GM12801 (cell line): Measurements from ENCODE around the gene BICC1.

Experiments used
- TF ChIP-seq, protein P1 (sequence below): IDR thresholded peaks from one replicate; pipeline ENCODE4 v1.5.1; 2011; ENCODE audit warnings: control low read depth; ENCODE audit not compliant: insufficient read length; ENCODE audit errors: extremely low read depth

BICC1 gene

DNA sequence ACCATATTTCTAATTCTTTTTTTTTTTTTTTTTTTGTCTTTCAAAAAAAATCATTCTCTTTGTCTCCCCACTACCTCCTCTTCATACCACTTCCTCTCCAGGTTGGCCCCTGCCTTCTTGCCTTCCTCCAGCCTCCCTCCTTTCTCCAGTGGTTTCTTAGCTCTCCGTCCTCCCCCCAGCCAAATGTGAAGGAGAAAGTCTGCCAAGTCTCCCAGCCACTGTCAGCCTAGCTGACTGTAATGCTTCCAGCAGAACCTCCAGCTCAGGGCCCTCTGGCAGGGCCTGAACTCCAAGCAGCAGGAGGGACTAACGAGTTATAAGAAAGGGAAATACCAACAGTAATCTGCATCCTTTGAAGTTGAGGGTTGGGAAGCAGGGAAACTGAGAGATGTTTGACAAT lies 35.5 kb upstream of the BICC1 start:
- TF ChIP-seq, protein P1, sequence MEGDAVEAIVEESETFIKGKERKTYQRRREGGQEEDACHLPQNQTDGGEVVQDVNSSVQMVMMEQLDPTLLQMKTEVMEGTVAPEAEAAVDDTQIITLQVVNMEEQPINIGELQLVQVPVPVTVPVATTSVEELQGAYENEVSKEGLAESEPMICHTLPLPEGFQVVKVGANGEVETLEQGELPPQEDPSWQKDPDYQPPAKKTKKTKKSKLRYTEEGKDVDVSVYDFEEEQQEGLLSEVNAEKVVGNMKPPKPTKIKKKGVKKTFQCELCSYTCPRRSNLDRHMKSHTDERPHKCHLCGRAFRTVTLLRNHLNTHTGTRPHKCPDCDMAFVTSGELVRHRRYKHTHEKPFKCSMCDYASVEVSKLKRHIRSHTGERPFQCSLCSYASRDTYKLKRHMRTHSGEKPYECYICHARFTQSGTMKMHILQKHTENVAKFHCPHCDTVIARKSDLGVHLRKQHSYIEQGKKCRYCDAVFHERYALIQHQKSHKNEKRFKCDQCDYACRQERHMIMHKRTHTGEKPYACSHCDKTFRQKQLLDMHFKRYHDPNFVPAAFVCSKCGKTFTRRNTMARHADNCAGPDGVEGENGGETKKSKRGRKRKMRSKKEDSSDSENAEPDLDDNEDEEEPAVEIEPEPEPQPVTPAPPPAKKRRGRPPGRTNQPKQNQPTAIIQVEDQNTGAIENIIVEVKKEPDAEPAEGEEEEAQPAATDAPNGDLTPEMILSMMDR, result no peak

DNA sequence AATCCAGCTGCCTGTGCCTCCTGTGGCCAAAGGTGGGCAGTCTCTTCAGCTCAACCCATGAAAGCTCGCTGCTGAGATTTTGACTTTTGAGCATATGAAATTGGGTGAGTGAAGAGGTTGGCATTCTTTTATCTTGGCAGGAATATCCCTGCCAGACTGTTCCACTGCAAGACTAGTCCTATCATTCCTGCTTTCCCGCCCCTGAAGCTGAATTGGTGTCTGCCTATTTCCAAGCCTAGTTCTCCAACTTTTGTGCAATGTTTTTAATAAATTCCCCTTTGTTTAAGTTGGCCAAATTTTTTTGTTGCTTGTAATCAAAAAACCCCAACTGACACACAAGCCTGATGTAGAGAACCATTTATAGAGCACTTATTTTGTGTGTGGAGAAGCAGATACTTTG lies 34.8 kb upstream of the BICC1 start:
- TF ChIP-seq, protein P1, result no peak

- TF ChIP-seq, protein P1, result no peak
Observed at GRCh38 chr10:58479045-58479444, 33.6 kb upstream of the BICC1 start.

DNA sequence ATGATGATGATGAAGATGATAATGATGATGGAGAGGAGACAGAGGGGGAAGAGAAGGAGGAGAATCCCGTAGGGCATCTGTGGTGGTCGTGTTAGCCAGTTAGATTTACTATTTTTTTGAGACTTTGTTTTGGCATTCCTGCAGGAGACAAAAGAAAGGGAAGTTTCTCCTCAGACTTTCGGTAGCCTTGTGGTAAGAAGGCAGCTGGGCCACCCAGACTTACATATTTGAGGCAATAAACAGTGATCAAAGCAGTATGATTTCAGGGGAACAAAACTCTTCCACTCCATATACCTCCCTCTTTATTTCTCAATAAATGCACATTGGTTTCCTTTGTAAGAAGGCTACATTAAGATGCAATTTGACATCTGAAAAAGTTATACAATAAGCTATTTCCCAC lies 32.4 kb upstream of the BICC1 start:
- TF ChIP-seq, protein P1, result no peak

DNA sequence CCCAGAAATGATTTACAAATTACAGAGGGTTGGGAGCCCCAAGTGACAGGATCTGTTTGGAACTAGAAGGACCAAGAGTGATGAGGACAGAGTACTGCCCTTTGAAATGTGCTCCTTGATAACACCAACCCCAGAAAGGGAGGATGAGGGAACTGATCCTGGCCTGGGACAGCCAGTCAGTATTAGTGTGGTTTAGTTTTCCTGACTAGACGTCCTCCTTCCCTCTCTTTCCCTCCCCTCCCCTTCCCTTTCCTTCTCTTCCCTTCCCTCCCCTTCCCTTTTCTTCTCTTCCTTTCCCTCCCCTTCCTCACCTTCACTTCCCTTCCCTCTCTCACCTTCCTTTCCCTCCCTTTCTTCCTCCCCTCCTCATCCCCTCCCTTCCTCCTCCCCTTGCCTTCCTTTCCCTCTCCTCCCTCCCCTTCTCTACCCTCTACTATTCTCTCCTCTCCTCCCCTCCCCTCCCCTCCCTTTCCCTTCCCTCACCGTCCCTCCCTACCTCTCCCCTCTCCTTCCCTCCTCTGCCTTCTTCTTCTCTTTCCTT lies 31.0 kb upstream of the BICC1 start:
- TF ChIP-seq, protein P1, result no peak

DNA sequence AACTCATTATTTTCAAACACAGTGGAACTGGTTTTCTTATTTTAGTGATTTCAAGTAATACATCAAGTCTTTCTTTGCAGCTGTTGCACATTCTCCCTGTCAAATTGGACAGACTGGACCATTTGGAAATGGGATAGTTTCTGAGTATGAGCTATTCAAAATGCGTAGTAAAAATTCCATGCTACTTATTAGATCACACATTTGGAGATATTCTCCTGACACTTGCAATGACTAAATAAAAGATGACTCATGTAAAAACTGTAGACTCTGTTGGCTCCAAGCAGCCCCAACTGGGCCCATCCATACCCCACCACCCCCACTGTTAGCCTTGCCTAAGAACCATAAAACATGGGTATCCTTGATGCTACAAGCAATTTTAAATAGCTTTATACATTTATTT lies 25.9 kb upstream of the BICC1 start:
- TF ChIP-seq, protein P1, result no peak

GRCh38 chr10:58488921-58489320 lies 23.8 kb upstream of the BICC1 start:
- TF ChIP-seq, protein P1, result no peak
